ENCODE data around the gene OSMR. TPM values are rescaled to one million over a fixed set of nuclear protein-coding genes. Genes with fewer than 3 reads are reported as not detected.

OSMR gene
- total RNA-seq, 6 donors from 2014 or later = 52.9 to 123 (median 72.2) TPM

GRCh38 chr5:38867416-38867815, 21.6 kb downstream of the OSMR start:
- H3K36me3 ChIP-seq = peaks cover 0 to 25% (median 0%) of the 10 kb centered on the region in 4 donors
- no peak overlapping the region for H3K27ac ChIP-seq
- DNase-seq = no peak
- peaks cover 15 to 42% (median 24%) of the 10 kb centered on the region in 4 donors for H3K4me1 ChIP-seq
- no peak overlapping the region for H3K4me3 ChIP-seq
- ATAC-seq (ENCODE audit: low FRiP score in 2 of 2) = no peak
- H3K9me3 ChIP-seq = peaks cover 0 to 7% (median 1%) of the 10 kb centered on the region in 4 donors
- TF ChIP-seq CTCF (IDR thresholded peaks at IDR 0.05) = no peak
- no peak for TF ChIP-seq POLR2AphosphoS5 (IDR thresholded peaks at IDR 0.05)
- TF ChIP-seq POLR2A (IDR thresholded peaks at IDR 0.05) = no peak
- no peak for TF ChIP-seq EP300 (IDR thresholded peaks at IDR 0.05)
- H3K27me3 ChIP-seq = no peaks in the 10 kb centered on the region
- 82 to 87% methylated on average over 5 of the region's 5 CpGs for WGBS, 2 donors

GRCh38 chr5:38870595-38870994, 24.8 kb downstream of the OSMR start:
- H3K27ac ChIP-seq = no peak overlapping the region
- ATAC-seq (ENCODE audit: low FRiP score in 2 of 2) (no peak), DNase-seq (no peak)
- TF ChIP-seq POLR2AphosphoS5 (IDR thresholded peaks at IDR 0.05) = no peak
- TF ChIP-seq POLR2A (IDR thresholded peaks at IDR 0.05) = no peak
- no peak for TF ChIP-seq CTCF (IDR thresholded peaks at IDR 0.05)
- TF ChIP-seq EP300 (IDR thresholded peaks at IDR 0.05) = no peak
- no peaks in the 10 kb centered on the region for H3K27me3 ChIP-seq
- no peaks in the 10 kb centered on the region for H3K9me3 ChIP-seq
- no peak overlapping the region for H3K4me3 ChIP-seq
- H3K36me3 ChIP-seq = peaks cover 0 to 33% (median 0%) of the 10 kb centered on the region in 4 donors
- H3K4me1 ChIP-seq = peaks cover 15 to 49% (median 31%) of the 10 kb centered on the region in 4 donors
- WGBS, 2 donors = 83 to 86% methylated on average over 1 of the region's 1 CpG

GRCh38 chr5:38871058-38871605, 25.3 kb downstream of the OSMR start:
- 30 to 34% methylated on average over 2 of the region's 2 CpGs for WGBS, 2 donors
- Histone ChIP-seq H3K27me3 (no peaks in the 10 kb centered on the region), H3K9me3 (no peaks in the 10 kb centered on the region), H3K4me1 (peaks cover 15 to 43% (median 29%) of the 10 kb centered on the region in 4 donors), H3K27ac (peak overlapping the region in 2 of 4 donors; percentile 38 to 60), H3K4me3 (no peak overlapping the region), H3K36me3 (peaks cover 0 to 33% (median 0%) of the 10 kb centered on the region in 4 donors)
- ATAC-seq (ENCODE audit: low FRiP score in 2 of 2) (no peak), DNase-seq (no peak)
- no peak for TF ChIP-seq POLR2A (IDR thresholded peaks at IDR 0.05)
- no peak for TF ChIP-seq EP300 (IDR thresholded peaks at IDR 0.05)
- no peak for TF ChIP-seq CTCF (IDR thresholded peaks at IDR 0.05)
- no peak for TF ChIP-seq POLR2AphosphoS5 (IDR thresholded peaks at IDR 0.05)

GRCh38 chr5:38871790-38872551, 26.2 kb downstream of the OSMR start:
- DNase-seq (no peak), ATAC-seq (ENCODE audit: low FRiP score in 2 of 2) (peak; percentile 94 to 95)
- Histone ChIP-seq H3K9me3 (no peaks in the 10 kb centered on the region), H3K27me3 (no peaks in the 10 kb centered on the region), H3K27ac (peak overlapping the region in 3 of 4 donors; percentile 16 to 60 (median 38)), H3K36me3 (peaks cover 0 to 39% (median 3%) of the 10 kb centered on the region in 4 donors), H3K4me3 (no peak overlapping the region), H3K4me1 (peaks cover 9 to 36% (median 24%) of the 10 kb centered on the region in 4 donors)
- WGBS, 2 donors = 53 to 65% methylated on average over 5 of the region's 5 CpGs
- TF ChIP-seq POLR2AphosphoS5 (IDR thresholded peaks at IDR 0.05) (peak; percentile 13 to 62), POLR2A (IDR thresholded peaks at IDR 0.05) (no peak), CTCF (IDR thresholded peaks at IDR 0.05) (no peak), EP300 (IDR thresholded peaks at IDR 0.05) (no peak)

All from upper lobe of left lung (tissue), 6 donors.